ELF-1 (cell line): Measurements from ENCODE around the gene LIMK2.
"Not testable (repeated sequence)": the region's sequence is repeated elsewhere in the genome, so short reads cannot be mapped to it uniquely, and the experiment has no call there.

Source experiments
- DNase-seq: peaks from one replicate; pipeline ENCODE4 v3.0.0-alpha.2; 2016; ENCODE audit warnings: low read depth, low spot score

Gene LIMK2

GRCh38 chr22:31290494-31291471 is 78.7 kb downstream of the LIMK2 start:
- DNase-seq: peak; percentile 96

GRCh38 chr22:31291481-31292235 is 79.6 kb downstream of the LIMK2 start:
- DNase-seq: no peak

- DNase-seq: peak; percentile 93
These were observed 80.3 kb downstream of the LIMK2 start, which contains the start of gene PIK3IP1 for GRCh38 chr22:31292236-31292989. Gene PIK3IP1, minus strand, starts transcription at chr22:31292488. Its CDS starts 144 bp downstream, at chr22:31292344.

DNA sequence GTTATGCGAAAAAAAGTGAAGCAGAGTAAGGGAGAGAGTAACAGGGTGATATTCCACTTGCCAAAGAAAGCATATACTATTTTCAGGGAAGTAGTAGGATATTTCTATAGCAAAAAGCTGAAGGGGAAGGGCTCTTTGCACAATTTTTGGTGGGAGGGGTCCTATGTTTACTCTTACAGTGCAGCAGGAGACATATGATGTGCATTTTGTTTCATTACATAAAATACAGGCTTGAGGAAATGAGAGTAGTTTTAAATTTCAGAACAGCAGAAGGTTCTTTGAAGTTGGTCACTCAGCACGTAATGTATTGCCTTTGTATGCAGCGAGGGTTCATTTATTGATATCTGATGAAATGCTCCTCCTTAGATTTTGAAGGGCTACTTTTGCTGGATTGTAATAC is 83.3 kb downstream of the LIMK2 start:
- no peak for DNase-seq

GRCh38 chr22:31295831-31296657 is 83.9 kb downstream of the LIMK2 start:
- no peak for DNase-seq

- DNase-seq: no peak
These were observed 88.8 kb downstream of the LIMK2 start for GRCh38 chr22:31300896-31301295.

DNA sequence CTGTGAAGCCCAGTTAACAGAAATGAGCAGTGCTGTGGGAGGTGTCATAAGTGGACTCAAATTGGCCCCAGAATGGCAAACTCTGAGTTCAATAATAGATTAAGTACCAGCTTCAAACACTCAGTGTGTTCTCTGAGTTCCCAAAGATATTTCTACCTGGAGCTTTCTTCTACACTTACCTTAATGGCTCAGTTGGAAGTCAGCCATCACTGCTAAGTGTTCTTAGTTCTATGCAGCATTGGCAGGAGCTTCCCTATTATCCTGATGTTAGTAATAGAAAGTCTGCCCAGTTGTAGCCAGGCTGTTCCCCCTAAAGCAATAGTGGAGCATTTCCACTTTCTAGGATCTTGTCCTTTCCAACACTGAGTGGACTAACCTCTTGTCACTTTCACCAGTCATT is 89.9 kb downstream of the LIMK2 start:
- DNase-seq: no peak

- no peak for DNase-seq
These were observed 90.4 kb downstream of the LIMK2 start for GRCh38 chr22:31302537-31302936.

- DNase-seq: no peak
These were observed 93.1 kb downstream of the LIMK2 start for GRCh38 chr22:31305194-31305593.

GRCh38 chr22:31308181-31308580 is 96.1 kb downstream of the LIMK2 start:
- no peak for DNase-seq

GRCh38 chr22:31313366-31314147 is 101.5 kb downstream of the LIMK2 start:
- peak; percentile 93 for DNase-seq

GRCh38 chr22:31314220-31314619 is 102.1 kb downstream of the LIMK2 start:
- not testable (repeated sequence) for DNase-seq

- DNase-seq: no peak
These were observed 109.3 kb downstream of the LIMK2 start for GRCh38 chr22:31321421-31321820.

DNA sequence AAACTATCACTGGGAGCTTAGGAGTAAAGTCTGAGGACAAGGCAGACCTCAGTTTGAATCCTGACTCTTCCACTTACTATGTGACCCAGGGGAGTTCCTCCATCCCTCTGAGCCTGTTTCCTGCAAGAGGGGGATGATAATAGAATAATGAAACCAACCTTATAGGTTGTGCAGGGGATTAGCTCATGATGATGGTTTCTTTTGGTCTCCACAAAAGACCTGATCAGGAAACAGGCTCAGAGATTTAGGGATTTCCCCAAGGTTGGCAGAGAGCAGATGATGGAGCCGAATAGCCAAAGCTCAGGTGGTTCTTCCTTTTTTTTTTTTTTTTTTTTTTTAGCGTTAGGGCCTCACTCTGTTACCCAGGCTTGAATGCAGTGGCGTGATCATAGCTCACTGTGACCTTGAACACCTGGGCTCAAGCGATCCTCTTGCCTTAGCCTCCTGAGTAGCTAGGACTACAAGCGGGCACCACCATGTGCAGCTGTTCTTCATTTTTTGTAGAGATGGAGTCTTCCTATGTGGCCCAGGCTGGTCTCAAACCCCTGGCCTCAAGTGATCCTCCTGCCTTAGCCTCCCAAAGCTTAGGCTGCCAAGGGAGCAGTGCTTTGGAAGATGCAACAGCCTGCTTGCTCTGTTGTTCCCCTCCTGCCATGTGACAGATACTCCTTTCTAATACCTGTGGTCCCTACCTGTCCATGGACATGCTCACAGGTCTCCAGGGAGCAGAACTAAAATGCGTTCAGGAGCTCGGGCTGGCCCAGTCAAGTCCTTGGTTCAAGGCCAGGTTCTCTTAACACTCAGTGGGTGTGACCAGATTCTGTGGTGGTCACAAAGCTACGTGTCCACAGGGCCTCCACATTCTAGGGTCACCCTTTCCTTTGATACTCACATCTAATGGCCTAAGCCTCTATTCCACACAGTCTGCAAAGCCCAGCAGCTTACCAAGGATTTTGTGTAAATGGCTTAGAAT is 111.8 kb downstream of the LIMK2 start:
- no peak for DNase-seq

DNA sequence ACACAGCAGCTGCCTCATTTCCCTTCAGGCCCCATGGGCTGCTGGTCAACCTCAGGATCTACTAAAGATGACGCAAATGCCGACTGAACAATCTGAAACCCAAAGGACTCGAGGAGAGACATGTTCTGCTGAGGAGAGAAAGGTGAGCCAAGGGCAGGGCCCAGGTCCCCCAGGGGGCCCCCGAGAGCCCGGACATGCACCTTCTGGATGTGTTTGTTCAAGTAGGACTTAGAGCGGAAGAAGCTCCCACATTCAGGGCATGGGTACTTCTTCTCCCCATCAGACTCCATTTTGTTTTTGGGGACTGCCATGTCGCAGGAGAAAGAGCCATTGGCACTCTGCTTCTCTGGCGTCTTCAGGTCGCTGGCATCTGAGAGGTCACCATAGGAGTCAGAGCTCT is 114.8 kb downstream of the LIMK2 start:
- no peak for DNase-seq

GRCh38 chr22:31327806-31328543 is 115.9 kb downstream of the LIMK2 start:
- peak; percentile 53 for DNase-seq

GRCh38 chr22:31328544-31328960 is 116.5 kb downstream of the LIMK2 start:
- DNase-seq: no peak

- DNase-seq: peak; percentile 40
These were observed 116.9 kb downstream of the LIMK2 start for GRCh38 chr22:31329029-31329428.
